ENCODE data around the gene SORT1. TPM values are rescaled to one million over a fixed set of nuclear protein-coding genes. Genes with fewer than 3 reads are reported as not detected.
"Not testable (repeated sequence)": the region's sequence is repeated elsewhere in the genome, so short reads cannot be mapped to it uniquely, and the experiment has no call there.

The SORT1 gene
- total RNA-seq, 1 donor, result 38.4 TPM

DNA sequence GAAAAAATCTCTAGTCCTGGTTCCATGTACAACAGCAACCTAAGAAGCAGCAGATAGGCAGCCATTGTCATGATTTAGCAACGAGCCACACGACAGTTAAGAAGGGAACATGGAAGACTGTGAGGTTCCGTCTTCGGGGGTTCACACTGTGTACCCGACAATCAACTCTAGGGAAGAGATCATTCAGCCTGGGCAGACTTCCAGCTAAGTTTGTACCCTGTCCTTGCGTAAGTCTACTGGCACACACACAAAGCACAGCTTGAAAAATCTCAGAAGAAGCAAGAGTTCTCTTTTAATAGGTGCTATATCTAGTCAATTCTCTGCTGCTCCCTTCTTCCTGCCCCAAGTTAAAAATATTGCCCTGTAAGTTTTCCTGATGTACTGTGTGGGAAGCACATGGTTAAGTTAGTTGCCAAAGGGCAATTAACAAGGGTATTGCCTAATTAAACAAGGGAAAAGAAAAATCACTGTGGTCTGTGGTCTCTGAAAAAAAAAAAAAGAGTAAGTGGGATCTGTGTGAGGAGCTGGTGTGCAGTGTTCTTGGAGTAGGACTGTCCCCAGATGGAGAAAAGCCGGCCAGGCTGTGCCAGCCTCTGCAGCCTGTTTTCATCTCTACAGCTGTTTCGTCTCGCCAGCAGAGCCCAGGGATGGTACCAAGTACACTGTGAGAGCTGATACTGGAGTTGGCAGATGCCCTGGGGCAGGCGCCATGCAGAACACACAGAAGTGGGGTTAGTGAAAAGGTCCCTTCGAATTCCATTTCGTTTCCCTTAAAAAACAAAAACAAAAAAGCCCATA is 84.5 kb downstream of the SORT1 start:
- DNase-seq (ENCODE audit: low read depth), result no peak
- no peak overlapping the region for H3K4me3 ChIP-seq (ENCODE audit: low read depth, low read length)
- TF ChIP-seq, protein P1, sequence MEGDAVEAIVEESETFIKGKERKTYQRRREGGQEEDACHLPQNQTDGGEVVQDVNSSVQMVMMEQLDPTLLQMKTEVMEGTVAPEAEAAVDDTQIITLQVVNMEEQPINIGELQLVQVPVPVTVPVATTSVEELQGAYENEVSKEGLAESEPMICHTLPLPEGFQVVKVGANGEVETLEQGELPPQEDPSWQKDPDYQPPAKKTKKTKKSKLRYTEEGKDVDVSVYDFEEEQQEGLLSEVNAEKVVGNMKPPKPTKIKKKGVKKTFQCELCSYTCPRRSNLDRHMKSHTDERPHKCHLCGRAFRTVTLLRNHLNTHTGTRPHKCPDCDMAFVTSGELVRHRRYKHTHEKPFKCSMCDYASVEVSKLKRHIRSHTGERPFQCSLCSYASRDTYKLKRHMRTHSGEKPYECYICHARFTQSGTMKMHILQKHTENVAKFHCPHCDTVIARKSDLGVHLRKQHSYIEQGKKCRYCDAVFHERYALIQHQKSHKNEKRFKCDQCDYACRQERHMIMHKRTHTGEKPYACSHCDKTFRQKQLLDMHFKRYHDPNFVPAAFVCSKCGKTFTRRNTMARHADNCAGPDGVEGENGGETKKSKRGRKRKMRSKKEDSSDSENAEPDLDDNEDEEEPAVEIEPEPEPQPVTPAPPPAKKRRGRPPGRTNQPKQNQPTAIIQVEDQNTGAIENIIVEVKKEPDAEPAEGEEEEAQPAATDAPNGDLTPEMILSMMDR (IDR thresholded peaks at IDR 0.05; ENCODE audit: insufficient read depth, low read depth, low read length), result no peak

DNA sequence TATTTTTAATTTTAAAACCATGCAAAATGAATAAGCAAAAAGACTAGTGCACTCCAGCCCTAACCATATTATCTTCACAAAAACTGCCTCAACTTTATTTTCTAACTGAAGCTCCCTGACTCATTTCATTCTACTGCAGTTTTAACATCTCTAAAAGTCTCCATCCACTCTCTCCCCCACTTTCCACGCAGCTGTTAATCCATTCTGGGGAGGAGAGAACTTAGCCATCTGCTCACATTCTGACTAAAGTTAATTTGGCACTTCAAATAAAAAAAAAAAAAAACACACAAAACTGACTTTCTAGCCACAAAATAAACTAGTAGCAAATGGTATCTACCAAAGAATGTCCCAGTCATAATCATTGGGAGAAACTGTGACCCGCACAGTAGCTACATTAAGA is 85.5 kb downstream of the SORT1 start:
- no peak overlapping the region for H3K4me3 ChIP-seq (ENCODE audit: low read depth, low read length)
- TF ChIP-seq, protein P1 (IDR thresholded peaks at IDR 0.05; ENCODE audit: insufficient read depth, low read depth, low read length), result no peak
- no peak for DNase-seq (ENCODE audit: low read depth)

DNA sequence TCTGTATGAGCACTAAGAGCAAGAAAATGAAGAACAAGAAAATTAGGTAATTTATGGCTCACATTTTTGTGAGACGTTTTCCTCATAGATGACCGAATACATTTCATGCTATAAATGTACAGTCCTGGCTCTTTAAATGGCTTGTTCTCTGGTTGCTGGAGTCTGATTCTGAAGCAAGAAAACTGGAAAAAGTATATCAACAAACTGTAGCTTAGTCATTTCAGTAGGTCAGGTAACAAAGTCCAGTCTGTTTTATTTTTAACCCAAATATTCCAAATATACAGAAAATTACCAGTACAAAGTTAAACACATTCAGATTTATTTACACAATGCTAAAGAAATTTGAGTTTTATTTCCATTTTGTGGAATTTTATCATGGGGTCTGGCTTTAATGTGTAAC is 88.4 kb downstream of the SORT1 start:
- TF ChIP-seq, protein P1 (IDR thresholded peaks at IDR 0.05; ENCODE audit: insufficient read depth, low read depth, low read length), result no peak
- DNase-seq (ENCODE audit: low read depth), result no peak

DNA sequence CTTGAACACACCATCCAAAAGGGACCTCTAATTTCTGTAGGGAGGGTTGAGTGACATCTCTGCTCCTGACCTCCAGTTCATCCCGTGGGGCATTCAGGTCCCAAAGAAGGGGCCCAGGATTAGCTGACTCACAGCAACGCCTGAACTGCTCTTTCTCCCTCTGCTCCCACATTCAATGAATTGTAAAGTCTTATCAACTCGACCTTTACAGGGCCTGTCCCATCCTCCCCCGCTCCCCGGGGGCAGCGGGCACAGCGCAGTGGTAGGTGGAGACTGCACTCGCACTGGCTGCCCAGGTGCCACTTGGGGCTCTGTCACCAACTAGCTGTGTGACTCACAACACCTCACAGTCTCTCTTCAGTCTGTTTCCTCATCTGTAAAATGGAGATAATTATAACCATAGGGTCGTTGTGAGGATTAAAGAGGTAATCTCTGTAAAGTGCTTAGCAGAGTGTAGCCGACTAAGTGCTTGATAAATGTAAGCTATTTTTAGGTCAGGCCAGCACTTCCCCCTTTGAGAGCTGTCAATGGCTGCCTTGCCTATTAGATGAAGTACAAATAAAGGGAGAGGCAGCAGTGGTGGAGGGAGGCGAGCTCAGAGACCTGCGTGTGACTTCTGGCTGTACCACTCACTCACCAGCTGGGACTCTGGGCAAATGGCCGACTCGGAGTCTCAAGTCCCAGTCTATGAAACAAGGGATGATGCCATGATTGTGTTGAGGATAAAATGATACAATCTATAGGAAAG is 90.3 kb downstream of the SORT1 start:
- H3K4me3 ChIP-seq (ENCODE audit: low read depth, low read length), result no peak overlapping the region
- TF ChIP-seq, protein P1 (IDR thresholded peaks at IDR 0.05; ENCODE audit: insufficient read depth, low read depth, low read length), result no peak
- DNase-seq (ENCODE audit: low read depth), result no peak

More for the DNA sequence above, 88.4 kb downstream of the SORT1 start:
- H3K4me3 ChIP-seq (ENCODE audit: low read depth, low read length), result no peak overlapping the region

DNA sequence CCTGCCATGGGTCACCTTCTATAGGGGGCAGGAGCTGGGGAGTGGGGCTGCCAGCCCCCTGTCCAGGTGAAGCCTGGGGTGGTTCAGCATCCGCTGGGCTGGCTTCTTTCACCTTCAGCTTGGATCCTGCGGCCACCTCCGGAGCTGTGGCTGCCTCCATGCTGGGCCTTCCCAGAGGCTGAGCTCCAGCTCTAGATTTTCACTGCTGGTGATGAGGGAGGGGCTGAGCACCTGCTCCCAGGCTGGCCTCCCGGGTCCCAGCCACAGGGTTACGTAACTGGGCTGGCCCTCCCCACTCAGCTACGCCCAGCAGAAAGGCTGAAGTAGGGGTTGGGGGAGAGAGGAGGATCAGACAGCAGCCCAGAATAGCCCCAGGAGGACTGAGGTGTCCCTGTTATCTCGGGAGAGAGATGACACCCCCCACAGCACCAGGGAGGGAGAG is 90.9 kb downstream of the SORT1 start, which contains the start of gene MYBPHL:
MYBPHL (minus strand) TSS at position 180 of the 442 bp plus-strand sequence; CDS start at position 160, 20 bp downstream.
- TF ChIP-seq, protein P1 (IDR thresholded peaks at IDR 0.05; ENCODE audit: insufficient read depth, low read depth, low read length), result no peak
- no peak for DNase-seq (ENCODE audit: low read depth)
- H3K4me3 ChIP-seq (ENCODE audit: low read depth, low read length), result no peak within 1 kb of the TSS

DNA sequence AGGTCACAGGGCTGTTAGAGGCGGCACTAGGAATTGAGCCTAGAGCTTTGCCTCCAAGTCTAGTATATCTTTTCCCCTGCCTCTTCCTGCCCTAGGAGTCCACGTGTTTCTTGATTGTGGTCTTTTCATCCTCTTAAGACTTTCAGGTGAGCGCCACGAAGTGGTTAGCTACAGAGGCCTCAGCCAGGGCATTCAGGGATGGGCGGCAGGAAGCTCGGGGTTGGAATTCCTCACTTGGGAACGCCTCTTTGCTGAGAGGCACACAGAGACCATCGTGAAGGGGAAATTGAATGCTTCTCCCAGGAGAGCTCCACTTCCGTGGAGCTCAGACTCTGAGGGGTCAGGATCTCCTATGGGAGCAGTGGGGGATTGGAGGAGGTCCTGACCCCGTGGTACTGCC is 91.7 kb downstream of the SORT1 start:
- DNase-seq (ENCODE audit: low read depth); H3K4me3 ChIP-seq (ENCODE audit: low read depth, low read length): not testable (repeated sequence)

DNA sequence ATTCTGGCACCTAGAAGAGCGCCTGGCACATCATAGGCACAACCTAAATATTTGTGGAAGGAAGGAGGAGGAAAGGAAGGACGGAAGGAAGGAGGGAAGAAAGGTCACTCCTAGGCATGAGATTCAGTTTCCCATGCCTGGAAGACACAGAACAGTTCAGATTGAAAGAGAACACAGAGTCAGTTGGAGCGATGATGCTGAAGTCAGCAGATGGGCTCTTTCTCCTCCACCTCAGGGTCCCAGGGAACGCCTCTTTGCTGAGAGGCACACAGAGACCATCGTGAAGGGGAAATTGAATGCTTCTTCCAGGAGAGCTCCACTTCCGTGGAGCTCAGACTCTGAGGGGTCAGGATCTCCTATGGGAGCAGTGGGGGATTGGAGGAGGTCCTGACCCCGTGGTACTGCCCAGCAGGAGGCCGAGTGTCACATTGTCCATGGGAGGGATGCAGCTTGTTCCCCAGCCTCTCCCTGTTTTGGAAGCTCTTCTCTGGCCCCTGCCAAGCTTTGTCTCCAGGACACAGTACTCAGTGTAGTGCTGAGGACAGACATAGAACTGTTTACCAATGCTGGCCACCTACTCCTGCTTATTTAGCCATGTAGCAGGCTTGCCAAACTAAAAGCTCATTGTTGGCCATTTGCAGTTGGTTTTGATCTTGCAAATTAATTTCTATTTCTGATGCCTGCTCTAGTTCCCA is 93.3 kb downstream of the SORT1 start:
- H3K4me3 ChIP-seq (ENCODE audit: low read depth, low read length), result no peak overlapping the region
- TF ChIP-seq, protein P1 (IDR thresholded peaks at IDR 0.05; ENCODE audit: insufficient read depth, low read depth, low read length), result no peak
- no peak for DNase-seq (ENCODE audit: low read depth)
